HFF-Myc (cell line): Measurements from ENCODE around the gene CEL.

ENCODE experiments used
- DNase-seq: peaks from one replicate; pipeline ENCODE4 v3.0.0-alpha.2; 2011; ENCODE audit warnings: low read depth; ENCODE audit errors: extremely low read depth
- H3K4me3 ChIP-seq: replicated peaks from 2 replicates; pipeline ENCODE4 v1.5.1; 2011; ENCODE audit warnings: low read depth, mild to moderate bottlenecking, control low read depth, low read length
- CTCF ChIP-seq: IDR thresholded peaks from 2 replicates; pipeline ENCODE4 v1.5.1; 2012; ENCODE audit warnings: mild to moderate bottlenecking, low read depth, low read length, control low read depth; ENCODE audit errors: missing control alignments

CEL gene

GRCh38 chr9:133106511-133107244 lies 44.9 kb downstream of the CEL start:
- DNase-seq: no peak
- H3K4me3 ChIP-seq: no peak overlapping the region
- no peak for TF ChIP-seq CTCF

GRCh38 chr9:133107245-133107722 lies 45.5 kb downstream of the CEL start:
- no peak for DNase-seq
- TF ChIP-seq CTCF: no peak
- no peak overlapping the region for H3K4me3 ChIP-seq

GRCh38 chr9:133107961-133108793 lies 46.4 kb downstream of the CEL start:
- TF ChIP-seq CTCF: no peak

GRCh38 chr9:133108794-133109641 lies 47.2 kb downstream of the CEL start:
- TF ChIP-seq CTCF: no peak
- H3K4me3 ChIP-seq: no peak overlapping the region

More at GRCh38 chr9:133107961-133108793, 46.4 kb downstream of the CEL start:
- H3K4me3 ChIP-seq: no peak overlapping the region
- no peak for DNase-seq

GRCh38 chr9:133109931-133110650 lies 48.3 kb downstream of the CEL start:
- no peak overlapping the region for H3K4me3 ChIP-seq
- DNase-seq: no peak
- TF ChIP-seq CTCF: no peak

More at GRCh38 chr9:133108794-133109641, 47.2 kb downstream of the CEL start:
- DNase-seq: no peak
